Stimulated activated CD4-positive, alpha-beta T cell treated with anti-CD3 and anti-CD28 coated beads, Interleukin-12 subunit alpha, Interleukin-12 subunit beta, amount 100 ng/mL, for 24 hours (primary cell): ENCODE data around the gene ARHGAP23.
"Not testable (repeated sequence)": the region's sequence is repeated elsewhere in the genome, so short reads cannot be mapped to it uniquely, and the experiment has no call there.

Experiments used
- DNase-seq, 2 experiments: peaks; one replicate each; pipeline ENCODE4 v3.0.0-alpha.2; 2020; ENCODE audit warnings: low read depth in 2 of 2

Gene ARHGAP23

GRCh38 chr17:38421871-38422827, 6.1 kb upstream of the ARHGAP23 start:
- no peak for DNase-seq

- DNase-seq, result no peak
These were observed 3.8 kb upstream of the ARHGAP23 start for GRCh38 chr17:38424297-38424972.

GRCh38 chr17:38425031-38425430, 3.2 kb upstream of the ARHGAP23 start:
- DNase-seq, result no peak

GRCh38 chr17:38425744-38426143, 2.5 kb upstream of the ARHGAP23 start:
- no peak for DNase-seq

- DNase-seq, result no peak
These were observed 1.8 kb upstream of the ARHGAP23 start for GRCh38 chr17:38426441-38426840.

- no peak for DNase-seq
These were observed 909 bp upstream of the ARHGAP23 start for GRCh38 chr17:38427160-38427949.

- DNase-seq, result no peak
These were observed 543 bp downstream of the ARHGAP23 start for GRCh38 chr17:38428643-38429371.

GRCh38 chr17:38429476-38430100, 1.3 kb downstream of the ARHGAP23 start:
- DNase-seq, result no peak

- no peak for DNase-seq
These were observed 2.1 kb downstream of the ARHGAP23 start for GRCh38 chr17:38430316-38430715.

- no peak for DNase-seq
These were observed 2.6 kb downstream of the ARHGAP23 start for GRCh38 chr17:38430822-38431221.

- DNase-seq, result no peak
These were observed 3.3 kb downstream of the ARHGAP23 start for GRCh38 chr17:38431346-38432145.

GRCh38 chr17:38434178-38434665, 6.0 kb downstream of the ARHGAP23 start:
- DNase-seq, result no peak

GRCh38 chr17:38435795-38436194, 7.5 kb downstream of the ARHGAP23 start:
- no peak for DNase-seq

GRCh38 chr17:38436386-38436785, 8.1 kb downstream of the ARHGAP23 start:
- no peak for DNase-seq

GRCh38 chr17:38437313-38437712, 9.0 kb downstream of the ARHGAP23 start:
- not testable (repeated sequence) for DNase-seq

- no peak for DNase-seq
These were observed 11.2 kb downstream of the ARHGAP23 start for GRCh38 chr17:38439436-38439835.

- DNase-seq, result no peak
These were observed 12.5 kb downstream of the ARHGAP23 start for GRCh38 chr17:38440614-38441397.

GRCh38 chr17:38441429-38442061, 13.3 kb downstream of the ARHGAP23 start:
- no peak for DNase-seq

GRCh38 chr17:38442548-38442947, 14.3 kb downstream of the ARHGAP23 start:
- DNase-seq, result no peak
